Stimulated activated CD4-positive, alpha-beta T cell treated with anti-CD3 and anti-CD28 coated beads, Interleukin-12 subunit alpha, Interleukin-12 subunit beta, amount 100 ng/mL, for 48 hours (primary cell): ENCODE measurements around the gene CYB561.

ENCODE experiments used
- DNase-seq, 3 donors: peaks; one replicate each; pipeline ENCODE4 v3.0.0-alpha.2; 2020; ENCODE audit warnings: low read depth in 2 of 3, low spot score in 1 of 3

CYB561 gene

DNA sequence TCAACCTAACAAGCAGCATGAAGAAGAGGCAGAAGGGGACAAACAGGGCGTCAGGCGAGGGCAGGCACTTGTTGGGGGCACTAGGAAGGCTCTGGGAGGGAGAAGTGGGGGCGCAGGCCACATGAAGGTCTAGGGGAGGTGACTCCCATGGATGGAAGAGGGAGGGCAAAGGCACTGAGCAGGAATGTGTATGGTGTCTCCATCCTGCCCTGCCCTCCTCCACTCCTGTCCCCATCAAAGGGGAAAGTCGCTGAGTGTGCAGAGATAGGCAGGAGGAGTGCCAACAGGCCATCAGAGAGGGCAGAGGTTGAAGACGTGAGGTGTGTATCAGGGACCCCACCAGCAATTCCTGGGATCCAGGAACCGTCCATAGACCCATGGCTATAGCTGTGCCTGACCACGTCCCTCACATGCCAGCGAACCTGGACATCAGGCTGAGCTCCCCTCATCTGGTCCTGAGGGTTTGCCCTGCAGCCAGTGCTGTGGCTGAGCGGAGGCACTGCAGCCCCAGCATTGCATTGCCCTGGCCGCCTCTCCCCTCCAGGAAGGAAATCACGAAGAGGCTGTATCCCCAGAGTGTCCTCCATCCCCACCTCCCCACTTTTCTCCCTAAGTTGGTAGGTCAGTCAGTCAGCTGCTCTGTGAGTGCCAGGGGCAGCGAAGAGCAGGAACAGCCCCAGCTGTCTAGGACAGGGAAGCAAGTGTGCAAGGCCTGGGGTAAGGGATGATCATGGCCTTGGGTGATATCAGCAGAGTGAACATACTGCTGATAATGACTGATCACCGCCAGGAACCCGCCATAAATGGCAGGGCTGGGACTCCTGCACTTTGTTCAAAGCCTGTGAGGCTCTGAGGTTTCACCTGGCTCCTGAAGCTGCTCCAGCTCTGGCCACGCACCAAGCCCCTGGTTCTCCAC is 6.2 kb upstream of the CYB561 start:
- DNase-seq: no peak

DNA sequence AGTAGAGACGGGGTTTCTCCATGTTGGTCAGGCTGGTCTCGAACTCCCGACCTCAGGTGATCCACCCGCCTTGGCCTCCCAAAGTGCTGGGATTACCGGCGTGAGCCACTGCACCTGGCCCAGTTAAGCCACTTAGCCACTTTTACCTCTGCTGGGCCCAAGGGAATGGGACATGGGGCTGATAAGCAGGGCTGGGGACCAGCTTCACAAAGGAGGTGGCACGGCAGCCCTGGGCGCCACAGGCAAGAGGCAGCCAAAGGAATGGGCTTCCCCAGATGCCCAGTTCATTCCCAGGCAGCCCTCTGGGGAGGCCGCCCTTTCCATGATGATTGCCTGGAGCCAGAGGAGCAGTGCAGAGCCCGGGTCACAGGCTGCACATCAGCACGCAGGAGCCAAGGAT is 5.0 kb upstream of the CYB561 start:
- no peak for DNase-seq

DNA sequence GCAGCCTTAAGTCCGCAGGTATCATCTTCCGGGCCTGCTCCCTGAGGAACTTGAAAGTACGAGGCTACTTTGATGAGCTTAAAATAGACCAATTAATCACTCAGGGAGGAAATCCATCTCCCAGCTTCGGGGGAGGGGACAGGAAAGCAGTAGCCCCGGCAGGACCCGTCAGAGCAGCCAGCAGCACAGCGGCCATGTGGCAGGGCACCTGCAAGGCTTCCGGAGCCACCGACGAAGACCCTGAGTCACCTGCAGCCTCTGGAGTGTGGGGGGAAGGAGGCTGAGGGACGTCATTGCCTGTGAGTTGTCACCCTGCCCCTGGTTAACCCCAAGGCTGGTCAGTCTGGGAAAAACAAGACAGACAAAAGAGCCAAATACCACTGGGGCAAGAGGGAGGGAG is 4.4 kb upstream of the CYB561 start:
- no peak for DNase-seq

DNA sequence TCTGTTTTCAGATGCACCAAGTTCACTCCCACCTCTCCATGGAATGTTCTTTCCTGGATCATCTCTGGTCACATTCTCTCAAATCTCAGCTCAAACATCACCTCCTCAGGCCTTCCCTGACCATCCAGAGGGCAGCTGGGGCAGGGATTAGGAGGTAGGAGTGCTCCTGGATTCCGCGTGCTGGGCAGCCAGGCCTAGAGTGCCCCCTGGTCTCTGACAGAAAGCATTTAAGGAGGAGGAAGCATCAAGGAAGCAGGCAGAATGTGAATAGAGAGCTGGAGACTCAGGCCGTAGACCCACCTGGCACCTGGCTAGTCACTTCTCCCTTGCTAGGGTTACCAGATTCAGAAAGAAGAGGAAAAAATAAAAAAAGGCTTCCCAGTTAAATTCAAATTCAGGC is 2.5 kb upstream of the CYB561 start:
- DNase-seq: no peak

DNA sequence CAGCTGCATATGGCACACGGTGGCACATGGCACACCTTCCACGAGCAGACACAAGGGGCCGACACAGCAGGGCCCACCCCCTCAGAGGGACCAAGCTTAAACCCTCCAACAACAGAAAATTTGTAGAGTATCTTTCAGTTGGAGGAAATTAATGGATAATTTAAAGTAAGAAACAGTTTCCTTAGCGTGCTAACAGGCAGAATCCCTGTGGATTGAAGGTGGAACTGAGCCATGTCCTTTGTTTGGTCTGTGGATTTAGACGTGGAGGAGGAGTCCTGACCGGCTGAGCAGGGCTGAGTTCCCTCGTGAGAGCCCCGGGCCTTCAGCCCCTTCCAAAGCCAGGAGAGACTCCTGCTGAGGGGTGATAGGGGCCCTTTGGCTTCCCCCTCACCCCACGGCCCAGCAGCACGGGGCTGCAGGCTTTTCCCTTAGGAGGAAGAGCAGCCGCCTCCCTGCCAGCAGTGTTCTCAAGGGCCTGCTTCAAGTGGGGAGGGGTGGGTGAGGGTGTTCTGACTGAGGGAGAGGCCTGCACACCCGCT is 1.4 kb upstream of the CYB561 start:
- DNase-seq: no peak

DNA sequence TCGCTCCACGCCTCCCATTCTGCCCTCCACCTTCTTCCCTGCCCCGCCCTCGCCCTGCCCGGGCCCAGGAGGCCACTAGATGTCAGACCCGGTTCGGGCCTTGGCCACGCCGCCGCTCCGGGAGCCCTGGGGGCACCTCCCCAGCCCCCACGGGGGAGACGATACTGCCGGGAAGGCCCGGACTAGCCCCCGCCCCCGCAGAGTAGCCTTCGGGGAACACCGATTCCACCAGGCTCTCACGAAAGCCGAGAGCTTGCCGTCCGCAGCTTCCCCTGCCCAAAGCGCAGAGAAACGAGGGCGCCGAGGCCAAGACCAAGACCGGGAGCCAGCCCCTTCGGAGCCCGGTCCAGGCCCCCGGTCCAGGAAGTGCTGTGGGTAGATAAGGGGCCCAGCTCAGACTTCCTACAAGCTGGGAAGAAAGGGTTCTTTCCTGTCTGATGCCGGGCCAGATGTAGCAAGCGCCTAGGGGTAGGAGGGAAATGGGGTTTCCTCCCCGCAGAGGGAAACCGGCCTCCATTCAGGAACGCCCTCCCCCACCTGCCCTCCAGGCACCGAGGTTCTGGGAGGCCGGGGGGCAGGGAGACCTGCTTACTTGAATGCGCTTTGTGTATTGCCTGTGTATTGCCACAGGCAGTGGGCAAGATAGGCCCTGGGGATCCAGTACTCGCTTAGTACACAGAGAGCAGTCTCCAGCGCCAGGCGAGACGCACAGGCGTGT is 806 bp upstream of the CYB561 start:
- DNase-seq: peak in 2 of 3 donors; percentile 35 to 41

DNA sequence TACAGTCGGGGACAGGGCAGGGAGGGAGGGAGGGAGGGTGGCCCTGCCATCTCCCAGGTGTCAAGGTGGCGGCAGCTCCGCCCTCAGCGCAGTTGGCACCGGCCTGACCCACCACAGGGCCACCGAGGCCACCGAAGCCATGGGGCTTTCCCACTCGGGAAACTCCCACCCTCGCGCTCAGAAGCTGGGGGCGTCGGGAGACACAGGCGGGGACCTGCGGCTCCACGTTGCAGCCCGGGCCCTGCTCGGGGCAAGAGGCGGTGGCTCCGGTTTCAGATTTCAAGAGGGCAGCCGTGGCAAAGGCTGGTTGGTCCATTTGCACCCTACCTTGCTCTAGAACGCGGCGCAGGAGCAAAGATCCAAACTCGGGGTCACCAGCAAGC is 544 bp downstream of the CYB561 start:
- DNase-seq: peak in 1 of 3 donors; percentile 40

DNA sequence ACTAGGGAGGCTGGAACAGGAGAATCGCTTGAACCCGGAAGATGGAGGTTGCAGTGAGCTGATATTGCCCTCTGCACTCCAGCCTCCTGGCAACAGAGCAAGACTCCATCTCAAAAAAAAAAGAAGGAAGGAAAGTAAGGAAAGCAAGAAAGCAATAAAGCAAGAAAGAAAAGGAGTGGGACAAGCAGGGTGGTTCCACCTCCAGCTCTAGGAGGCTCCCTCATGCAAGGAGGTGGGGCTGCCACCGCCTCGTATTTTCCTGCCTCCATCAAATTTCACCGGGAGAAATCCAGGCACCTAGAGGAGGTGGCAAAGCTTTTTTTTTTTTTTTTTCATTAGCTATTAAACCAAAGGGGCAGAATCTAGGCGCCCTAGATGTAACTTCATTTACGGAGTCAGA is 1.0 kb downstream of the CYB561 start:
- DNase-seq: no peak

DNA sequence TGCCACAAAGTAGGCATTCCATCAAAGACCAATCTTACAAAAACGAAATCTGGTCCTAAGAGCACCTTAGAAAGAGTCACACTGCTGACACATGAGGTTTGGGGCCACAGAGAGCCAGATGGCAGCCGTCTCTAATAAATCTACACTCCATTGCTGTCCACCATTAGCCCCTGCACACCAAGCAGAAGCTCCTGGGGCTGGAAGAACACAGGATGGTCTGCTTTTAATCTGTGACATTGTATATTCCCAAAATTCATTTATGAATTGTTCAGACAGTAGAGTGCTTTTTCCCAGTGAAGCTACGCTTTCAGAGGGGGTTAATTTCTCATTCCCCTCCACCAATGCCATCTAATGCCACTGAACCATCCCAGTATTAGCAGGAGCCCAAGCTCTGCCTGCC is 1.6 kb downstream of the CYB561 start:
- no peak for DNase-seq

DNA sequence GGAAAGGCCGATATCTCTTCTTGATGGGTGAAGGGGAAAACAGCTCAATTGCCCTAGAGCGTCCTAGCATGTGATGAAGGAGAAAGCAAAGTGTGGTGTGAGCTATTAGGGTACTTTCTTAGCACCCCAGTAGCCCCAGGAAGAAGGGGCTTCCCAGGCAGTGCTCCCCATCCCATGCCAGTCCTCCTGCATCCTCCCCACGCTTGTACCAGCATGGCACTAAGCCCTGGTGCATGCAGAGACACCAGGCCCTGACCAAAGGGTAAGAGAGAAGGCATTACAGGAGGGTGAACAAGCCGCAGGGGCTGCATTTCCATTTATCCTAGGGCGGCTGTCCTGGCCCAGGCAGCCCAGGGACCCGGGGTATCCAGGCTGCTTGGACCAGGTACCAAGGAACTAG is 3.1 kb downstream of the CYB561 start:
- DNase-seq: no peak

DNA sequence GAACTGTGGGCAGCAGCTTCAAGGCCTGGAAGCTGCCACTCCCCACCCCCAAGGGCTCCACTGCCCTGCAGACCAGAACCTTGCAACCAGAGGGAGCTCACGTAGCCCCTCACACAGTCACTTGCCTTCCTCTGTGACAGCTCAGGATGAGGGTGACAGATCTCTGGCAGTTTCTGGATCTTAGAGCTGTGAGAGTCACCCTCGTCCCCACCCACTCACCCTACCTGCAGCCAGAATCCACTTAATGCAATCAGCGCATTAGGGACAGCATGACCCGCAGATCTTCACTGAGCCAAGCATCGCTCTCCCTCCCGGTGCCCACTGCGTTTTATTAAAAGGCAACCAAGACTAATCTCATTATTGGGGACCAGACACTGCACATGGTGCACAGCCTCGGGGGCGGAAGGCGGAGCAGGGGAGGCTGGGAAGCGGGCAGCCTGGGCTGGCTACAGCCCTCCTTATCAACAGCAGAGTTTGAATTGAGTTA is 3.5 kb downstream of the CYB561 start:
- no peak for DNase-seq

DNA sequence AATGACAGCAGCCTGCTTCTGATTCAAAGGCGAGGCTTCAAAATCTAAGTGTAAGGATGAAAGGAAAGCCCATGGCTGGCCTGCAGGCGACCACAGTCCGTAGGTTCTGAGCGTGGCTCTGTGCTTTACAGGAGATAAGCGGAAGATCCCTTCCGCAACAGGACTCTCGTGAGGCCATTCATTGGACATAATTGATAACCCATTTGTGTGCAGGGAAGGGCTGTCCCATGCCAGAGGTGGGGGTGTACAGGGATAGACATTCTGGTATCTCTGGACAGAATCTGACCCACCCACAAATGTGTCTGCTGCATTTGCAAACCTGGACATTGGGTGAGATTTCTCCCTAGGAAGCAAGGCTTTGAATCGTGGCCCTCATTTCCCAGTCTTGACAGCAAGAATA is 4.0 kb downstream of the CYB561 start:
- no peak for DNase-seq

DNA sequence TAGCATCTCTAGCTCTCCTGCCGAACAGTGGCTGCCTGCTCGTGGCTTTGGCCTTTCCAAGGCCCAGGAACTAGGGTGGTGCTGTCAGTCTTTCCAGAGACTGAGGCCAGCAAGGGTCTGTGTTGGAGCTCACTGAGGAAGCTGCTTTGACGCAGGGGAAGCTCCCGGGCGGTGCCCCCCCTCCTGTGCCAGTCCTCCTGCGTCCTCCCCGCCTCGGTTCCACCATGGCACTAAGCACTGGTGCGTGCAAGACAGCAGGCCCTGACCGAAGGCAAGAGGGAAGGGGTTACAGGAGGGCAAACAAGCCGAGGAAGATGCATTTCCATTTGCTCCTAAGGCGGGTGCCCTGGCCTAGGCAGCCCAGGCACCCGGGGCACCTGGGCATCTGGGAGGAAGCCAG is 4.5 kb downstream of the CYB561 start:
- no peak for DNase-seq

DNA sequence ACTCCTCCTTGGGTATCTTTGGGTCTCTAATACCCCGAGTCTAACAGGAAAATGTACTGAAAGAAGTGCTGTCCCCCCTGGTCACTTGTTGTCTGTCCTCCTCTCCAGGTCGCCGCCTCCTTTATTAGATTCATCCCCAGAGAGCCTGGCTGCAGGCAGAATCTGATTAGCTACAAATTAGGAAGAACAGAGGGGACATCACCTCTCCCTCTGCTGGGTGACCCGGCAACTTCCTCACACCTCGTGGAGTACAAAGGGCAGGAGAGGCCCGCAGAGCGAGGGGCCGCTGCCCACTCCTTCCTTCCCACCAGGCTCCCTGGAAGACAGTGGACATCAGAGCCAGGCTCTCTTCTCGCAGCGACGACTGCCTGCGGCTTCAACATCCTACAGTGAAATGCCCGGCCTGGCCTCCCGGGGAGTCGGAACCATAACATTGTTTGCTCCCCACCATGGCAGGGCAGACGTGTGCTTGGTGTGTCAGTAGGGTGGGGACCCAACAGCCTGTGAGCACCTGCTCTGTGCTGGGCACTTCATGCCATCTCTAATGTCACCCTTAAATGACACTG is 5.3 kb downstream of the CYB561 start:
- DNase-seq: no peak

DNA sequence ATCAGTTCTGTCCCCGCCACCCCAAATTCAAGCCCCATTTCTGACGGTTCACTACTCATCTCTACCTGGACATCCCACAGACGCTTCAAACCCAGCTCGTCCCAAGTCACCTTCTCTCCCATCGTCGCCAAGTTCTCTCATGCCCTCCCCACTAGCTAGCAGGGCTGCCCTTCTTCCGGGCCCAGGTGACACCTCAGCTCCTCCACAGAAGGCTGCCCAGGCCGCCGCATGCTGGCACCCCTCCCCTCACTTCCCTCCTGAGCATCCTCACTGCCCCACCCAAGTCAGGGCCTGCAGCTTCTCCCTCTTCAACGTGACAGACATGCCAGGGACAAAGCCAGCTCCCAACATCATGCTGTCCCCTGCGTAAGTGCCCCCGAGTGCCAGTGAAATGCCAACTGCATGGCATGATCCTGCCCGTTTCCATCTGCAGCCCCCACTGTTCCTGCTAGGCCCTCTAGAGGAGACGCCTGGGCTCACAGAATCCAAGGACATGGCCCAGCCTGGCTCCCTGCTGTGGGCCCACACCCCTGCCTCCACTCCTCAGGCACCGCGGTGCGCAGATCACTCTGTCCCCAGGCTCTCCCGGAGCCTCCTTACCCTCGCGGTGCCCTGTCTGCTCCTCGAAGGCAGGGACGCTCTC is 5.9 kb downstream of the CYB561 start:
- DNase-seq: no peak

DNA sequence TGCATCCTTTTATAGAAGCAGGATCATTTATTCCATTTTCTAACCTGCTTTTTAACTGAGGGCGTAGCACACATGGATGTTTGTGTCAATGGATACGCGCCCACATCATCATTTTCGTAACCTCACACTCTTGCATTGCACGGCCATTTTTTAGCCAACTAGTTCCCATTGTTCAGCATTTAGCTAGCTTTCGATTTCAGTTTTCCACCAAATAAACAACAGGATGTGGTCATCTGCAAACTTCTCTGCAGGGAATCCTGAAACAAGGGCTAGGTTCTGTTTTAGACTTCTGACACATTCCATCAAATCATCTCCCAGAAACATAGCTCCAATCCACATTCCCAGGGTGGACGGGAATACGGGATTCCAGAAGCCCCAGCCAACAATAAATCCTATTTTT is 6.4 kb downstream of the CYB561 start:
- DNase-seq: no peak

DNA sequence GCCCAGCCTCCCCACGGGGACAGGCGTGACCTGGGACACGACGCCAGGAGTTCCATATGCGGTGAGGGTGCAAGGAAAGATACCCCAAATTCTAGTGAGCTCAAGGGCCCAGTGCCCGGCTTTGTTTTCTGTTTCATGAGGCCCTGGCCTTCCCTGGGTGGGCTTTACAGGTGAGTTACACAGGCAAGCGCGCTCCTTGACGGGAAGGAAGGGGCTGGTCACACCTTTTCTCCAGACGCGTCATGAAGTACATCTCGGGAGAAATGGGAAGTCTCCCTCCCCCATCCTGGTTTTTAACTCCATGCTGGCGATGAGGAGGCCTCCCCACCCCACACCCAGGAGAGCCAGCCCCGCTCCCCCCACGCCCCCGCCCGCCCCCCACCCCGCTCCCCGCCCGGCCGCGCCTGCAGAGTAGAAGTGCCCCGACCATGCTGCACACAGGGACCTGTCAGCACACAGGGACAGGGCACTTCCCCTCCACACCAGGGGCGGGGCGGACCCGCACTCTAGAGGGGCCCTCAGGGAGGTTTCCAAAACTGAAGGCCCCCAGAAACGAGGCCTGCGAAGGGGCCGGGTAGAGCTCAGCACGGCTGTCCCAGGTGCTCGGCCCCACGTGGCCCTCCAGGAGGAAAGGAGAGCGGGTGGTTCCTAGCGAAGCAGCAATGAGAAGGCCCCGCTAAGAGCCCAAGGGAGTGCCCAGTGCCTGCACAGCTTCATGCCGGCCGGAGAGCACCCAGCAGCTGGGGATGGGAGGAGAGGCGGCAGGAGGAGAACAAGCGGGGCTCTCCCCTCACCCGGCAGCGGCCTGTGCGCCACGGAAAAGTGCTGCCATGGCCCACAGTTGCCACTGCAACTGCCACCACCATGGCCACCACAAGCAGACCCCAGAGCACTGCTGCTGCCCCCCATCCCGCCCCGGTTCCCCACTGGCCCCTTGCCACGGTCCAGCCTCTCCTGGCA is 7.7 kb downstream of the CYB561 start:
- no peak for DNase-seq

DNA sequence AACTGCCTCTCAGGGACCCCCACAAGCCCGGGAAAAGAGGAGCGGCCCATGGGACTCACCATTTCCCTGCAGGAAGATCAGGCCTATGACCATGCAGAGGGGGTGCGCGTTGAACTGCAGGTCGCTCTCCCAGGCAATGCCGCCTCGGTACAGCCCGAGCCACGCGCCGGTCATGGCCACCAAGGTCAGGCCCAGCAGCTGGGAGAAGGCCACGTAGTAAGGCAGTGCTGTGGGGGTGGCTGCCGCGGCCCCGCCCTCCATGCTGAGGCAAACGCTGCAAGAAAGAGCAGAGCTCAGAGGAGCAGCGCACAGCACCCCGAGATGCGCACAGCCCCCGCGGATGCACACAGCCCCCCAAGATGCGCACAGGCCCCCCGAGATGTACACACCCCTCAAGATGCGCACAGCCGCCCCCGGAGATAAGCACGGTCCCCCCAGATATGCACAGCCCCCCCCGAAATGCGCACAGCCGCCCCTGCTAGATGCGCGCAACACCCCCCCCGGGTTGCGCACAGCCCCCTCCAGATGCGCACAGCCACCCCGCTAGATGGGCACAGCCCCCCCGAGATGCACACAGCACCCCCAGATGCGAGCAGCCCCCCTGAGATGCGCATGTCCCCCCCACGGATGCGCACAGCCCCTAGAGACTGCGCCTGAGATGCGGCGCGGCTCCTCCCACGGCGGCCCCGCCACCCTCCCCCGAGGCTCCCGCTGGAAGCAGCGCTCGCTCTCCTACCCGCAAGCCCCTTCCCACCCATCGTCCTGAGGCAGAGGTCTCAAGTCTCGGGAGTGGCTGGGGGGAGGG is 8.6 kb downstream of the CYB561 start:
- DNase-seq: no peak

DNA sequence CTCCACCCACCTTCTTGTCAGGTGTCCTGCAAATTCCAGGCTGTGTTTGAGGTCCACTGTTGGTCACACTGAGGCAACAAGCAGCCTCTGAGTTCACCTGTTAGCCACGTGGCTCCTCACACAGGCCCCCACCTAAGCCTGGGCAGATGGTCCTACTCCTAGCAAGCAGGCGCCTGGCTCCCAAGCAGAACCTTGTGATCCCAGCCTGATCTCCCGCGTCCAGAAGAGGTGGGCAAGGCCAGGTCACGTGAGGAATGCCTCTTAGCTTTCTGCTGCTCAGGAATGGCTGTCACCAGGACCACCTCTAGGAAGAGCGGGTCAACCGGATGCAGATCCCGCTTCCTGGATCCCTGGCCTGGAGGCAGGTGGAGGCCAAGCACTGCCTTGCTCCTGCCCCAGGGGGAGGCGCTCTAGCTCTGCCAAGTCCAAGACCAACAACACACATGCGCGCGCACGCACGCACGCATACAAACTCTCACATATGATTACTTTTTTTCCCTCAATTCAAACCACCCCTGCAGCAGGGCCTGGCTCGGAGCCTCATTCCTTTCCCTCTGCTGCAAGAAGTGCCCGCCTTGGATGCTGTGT is 9.5 kb downstream of the CYB561 start:
- no peak for DNase-seq
